WI38 (cell line): ENCODE measurements around the gene TOR1B.

Experiments used
- H3K4me3 ChIP-seq: 2 replicates; pipeline ENCODE4 v1.5.1; 2011; ENCODE audit warnings: low read depth, mild to moderate bottlenecking, control low read depth, low read length
- TF ChIP-seq, protein P1 (sequence below): IDR thresholded peaks from 2 replicates; pipeline ENCODE4 v1.5.1; 2012; ENCODE audit warnings: low read depth, mild to moderate bottlenecking, control low read depth, low read length

The TOR1B gene

DNA sequence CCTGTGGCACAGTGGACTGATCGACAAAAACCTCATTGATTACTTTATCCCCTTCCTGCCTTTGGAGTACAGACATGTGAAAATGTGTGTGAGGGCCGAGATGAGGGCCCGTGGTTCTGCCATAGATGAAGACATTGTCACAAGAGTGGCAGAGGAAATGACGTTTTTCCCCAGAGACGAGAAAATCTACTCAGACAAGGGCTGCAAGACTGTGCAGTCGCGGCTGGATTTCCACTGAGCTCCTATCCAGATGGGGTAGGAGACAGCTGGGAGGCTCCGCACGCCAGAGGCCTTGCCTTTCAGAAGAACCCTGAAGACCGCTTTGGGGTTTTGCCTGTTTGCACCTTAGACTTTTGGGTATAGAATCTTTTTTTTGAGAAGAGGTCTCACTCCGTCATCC is 6.4 kb downstream of the TOR1B start:
- TF ChIP-seq, protein P1, sequence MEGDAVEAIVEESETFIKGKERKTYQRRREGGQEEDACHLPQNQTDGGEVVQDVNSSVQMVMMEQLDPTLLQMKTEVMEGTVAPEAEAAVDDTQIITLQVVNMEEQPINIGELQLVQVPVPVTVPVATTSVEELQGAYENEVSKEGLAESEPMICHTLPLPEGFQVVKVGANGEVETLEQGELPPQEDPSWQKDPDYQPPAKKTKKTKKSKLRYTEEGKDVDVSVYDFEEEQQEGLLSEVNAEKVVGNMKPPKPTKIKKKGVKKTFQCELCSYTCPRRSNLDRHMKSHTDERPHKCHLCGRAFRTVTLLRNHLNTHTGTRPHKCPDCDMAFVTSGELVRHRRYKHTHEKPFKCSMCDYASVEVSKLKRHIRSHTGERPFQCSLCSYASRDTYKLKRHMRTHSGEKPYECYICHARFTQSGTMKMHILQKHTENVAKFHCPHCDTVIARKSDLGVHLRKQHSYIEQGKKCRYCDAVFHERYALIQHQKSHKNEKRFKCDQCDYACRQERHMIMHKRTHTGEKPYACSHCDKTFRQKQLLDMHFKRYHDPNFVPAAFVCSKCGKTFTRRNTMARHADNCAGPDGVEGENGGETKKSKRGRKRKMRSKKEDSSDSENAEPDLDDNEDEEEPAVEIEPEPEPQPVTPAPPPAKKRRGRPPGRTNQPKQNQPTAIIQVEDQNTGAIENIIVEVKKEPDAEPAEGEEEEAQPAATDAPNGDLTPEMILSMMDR, result no peak
- no peak overlapping the region for H3K4me3 ChIP-seq

DNA sequence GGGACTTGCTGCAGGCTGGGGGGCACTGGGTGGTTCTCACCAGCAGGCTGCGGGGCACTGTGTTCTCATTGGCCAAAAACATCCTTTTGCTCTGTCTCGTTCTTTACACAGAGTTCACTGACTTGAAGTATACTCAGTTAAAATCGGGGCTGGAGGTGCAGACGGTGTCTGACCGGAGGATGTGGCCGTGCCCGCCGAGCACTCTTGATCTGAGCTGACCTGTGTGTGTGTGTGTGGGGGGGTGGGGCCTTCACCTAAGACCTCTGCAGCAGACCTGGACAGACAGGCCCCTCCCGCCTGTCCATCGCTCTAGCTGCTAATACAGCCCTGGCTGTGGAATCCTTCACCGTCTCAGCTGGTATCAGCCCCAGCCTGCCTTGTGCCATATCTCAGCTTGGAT is 7.1 kb downstream of the TOR1B start:
- TF ChIP-seq, protein P1, result no peak
- H3K4me3 ChIP-seq, result no peak overlapping the region

DNA sequence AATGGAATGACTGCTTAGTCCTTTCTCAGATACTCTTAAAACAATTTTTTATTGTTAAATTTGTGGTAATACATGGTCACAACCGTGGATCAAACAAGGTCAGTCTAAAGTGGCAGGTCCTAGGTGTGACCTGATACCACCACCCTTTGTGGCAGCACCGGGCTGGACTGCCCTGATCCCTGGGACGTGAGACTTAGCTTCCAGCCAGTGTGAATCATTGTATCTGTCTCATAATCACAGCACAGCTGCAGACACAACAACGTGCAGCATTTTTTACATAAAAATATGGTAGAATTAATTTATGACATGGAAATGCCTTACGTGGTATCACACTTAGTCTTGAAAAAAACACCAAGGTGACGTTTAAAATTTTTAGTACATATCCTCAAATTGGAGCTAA is 7.8 kb downstream of the TOR1B start:
- H3K4me3 ChIP-seq, result no peak overlapping the region
- TF ChIP-seq, protein P1, result no peak

DNA sequence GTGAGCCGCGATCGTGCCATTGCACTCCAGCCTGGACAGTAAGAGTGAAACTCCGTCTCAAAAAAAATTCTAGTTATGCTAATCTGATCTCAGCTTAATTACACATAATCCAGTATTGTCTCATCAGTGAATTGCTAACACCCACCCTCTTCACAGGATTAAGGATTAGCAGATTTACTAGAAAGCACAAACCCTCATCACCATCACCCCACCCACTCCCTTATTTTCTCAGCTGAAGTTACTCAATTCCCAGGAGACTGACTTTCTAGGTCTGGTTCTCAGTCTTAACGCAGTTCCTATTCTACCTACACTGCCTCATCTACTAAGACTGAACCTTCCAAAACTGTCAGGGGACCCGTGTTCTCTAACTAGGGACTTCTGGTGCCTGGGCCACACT is 9.0 kb downstream of the TOR1B start:
- no peak overlapping the region for H3K4me3 ChIP-seq
- TF ChIP-seq, protein P1, result no peak

DNA sequence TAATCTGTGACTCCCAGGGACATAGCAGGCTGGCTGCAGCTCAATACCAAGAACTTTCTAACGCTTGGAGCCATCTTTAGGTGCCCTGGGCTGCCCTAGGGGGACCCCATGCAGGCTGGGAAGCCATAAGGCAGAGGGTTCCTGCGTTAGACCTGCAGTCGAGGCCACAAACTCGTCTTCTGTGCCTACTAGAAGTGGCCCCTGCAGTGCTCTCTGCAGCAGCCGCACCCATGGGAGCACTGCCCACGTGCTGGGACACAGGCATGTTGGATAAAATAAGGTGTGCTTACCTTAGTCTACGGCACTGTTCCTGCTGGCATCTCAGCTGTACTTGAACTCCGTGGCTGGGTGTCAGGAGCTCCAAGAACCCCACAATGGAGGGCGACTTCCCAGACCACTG is 9.4 kb downstream of the TOR1B start:
- TF ChIP-seq, protein P1, result no peak
- no peak overlapping the region for H3K4me3 ChIP-seq

DNA sequence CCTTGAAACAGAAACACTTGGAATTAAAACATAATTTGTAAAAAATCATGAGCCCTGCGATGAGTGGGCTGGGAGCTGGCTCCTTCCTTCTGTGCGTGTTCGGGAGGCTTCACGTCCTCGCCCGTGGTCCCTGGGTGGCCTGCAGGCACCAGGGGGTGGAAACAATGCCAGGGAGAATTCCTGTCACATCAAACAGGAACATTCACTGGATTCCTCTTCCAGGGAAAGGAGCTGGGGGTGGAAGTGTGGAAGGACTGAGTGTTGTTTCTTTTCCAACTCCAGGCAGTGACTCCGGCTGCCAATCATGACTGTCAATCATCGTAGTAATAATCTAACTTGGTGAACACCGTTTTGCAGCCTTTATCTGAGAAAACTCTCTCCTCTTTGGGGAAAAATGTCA is 10.7 kb downstream of the TOR1B start:
- TF ChIP-seq, protein P1, result no peak
- H3K4me3 ChIP-seq, result no peak overlapping the region

DNA sequence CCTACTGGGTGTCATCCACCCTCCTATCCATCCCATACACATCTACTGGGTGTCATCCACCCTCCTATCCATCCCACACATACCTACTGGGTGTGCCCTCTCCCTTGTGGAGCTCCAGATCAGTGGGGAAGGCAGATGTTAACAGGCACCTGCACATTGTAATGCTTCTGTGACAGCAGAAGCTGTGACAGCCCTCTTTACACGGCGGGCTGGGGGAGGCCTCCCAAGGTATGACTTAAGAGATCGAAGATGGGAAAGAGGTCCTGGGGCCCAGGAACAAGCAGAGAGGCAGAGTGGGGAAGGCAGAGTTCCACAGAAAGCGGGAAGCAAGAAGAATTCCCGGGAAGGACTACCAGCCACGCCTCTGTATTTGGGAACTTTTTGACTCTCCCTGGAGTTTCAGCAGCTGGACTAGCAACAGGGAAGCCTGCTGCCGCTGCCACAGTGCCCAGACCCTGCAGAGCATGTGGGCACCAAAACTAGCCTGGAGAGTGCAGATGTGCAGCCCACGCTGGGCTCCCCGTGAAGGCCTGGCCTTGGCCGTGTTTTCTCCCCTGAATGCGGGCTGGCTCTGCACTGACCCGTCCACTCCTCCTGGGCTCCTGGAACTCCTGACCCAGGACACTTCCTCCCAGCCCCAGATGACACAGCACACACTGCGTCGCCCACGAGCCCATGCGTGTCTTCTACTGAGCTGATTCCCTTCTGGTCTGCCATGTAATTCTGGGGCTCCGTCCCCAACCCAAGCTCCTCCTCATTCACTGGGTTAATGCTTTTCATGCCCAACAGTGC is 11.6 kb downstream of the TOR1B start:
- TF ChIP-seq, protein P1, result no peak
- no peak overlapping the region for H3K4me3 ChIP-seq
